Measurements from ENCODE around the gene HIBCH.

DNA sequence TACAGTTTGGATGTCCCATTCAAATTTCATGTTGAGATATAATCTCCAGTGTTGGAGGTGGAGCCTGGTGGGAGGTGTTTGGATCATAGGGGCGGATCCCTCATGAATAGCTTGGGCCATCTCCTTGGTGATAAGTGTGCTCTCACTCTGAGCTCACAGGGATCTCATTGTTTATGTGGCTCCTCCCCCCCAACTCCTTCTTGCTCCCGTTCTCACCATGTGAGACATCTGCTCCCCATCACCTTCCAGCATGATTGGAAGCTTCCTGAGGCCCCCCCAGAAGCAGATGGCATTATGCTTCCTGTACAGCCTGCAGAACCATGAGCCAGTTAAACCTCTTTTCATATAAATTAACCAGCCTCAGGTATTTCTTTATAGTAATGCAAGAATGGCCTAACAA lies 20.7 kb upstream of the HIBCH start:
- TF ChIP-seq, protein P1, sequence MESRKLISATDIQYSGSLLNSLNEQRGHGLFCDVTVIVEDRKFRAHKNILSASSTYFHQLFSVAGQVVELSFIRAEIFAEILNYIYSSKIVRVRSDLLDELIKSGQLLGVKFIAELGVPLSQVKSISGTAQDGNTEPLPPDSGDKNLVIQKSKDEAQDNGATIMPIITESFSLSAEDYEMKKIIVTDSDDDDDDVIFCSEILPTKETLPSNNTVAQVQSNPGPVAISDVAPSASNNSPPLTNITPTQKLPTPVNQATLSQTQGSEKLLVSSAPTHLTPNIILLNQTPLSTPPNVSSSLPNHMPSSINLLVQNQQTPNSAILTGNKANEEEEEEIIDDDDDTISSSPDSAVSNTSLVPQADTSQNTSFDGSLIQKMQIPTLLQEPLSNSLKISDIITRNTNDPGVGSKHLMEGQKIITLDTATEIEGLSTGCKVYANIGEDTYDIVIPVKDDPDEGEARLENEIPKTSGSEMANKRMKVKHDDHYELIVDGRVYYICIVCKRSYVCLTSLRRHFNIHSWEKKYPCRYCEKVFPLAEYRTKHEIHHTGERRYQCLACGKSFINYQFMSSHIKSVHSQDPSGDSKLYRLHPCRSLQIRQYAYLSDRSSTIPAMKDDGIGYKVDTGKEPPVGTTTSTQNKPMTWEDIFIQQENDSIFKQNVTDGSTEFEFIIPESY (IDR thresholded peaks at IDR 0.05), result no peak
- TF ChIP-seq CTCF (IDR thresholded peaks at IDR 0.05; ENCODE audit: low read depth, low read length, missing input control), result no peak
- no peak for TF ChIP-seq REST (IDR thresholded peaks at IDR 0.05)
- TF ChIP-seq FOXA1 (IDR thresholded peaks at IDR 0.05), result no peak

Data from liver (tissue), 2 donors.